HepG2 (cell line): ENCODE data around the gene CDKN3. TPM values are rescaled to one million over a fixed set of nuclear protein-coding genes. Genes with fewer than 3 reads are reported as not detected.

Source experiments
- BRD4 ChIP-seq: sonication (generic); formaldehyde crosslinking; IDR thresholded peaks from 2 replicates; pipeline ENCODE4 v1.4.0; 2020; ENCODE audit warnings: missing genetic modification reagents
- ELF3 ChIP-seq: IDR thresholded peaks from 2 replicates; pipeline ENCODE4 v1.6.1; 2016; ENCODE audit warnings: missing genetic modification reagents, missing compliant biosample characterization
- FOXK2 ChIP-seq: fragments of 450-650 bp; IDR thresholded peaks from 2 replicates; pipeline ENCODE4 v1.6.1; 2016
- FOXM1 ChIP-seq: sonication (generic); formaldehyde crosslinking; IDR thresholded peaks from 2 replicates; pipeline ENCODE4 v1.5.0; 2020; ENCODE audit warnings: missing genetic modification reagents
- MIER3 ChIP-seq: IDR thresholded peaks from 2 replicates; pipeline ENCODE4 v1.6.1; 2016; ENCODE audit warnings: missing compliant biosample characterization, borderline replicate concordance
- MTF1 ChIP-seq: sonication (generic); formaldehyde crosslinking; IDR thresholded peaks from 2 replicates; pipeline ENCODE4 v1.5.0; 2020; ENCODE audit warnings: missing genetic modification reagents
- TAF15 ChIP-seq: fragments of 200-400 bp; formaldehyde crosslinking; IDR thresholded peaks from one replicate; pipeline ENCODE4 v1.6.1; 2018; ENCODE audit warnings: mild to moderate bottlenecking, low read depth, low read length; ENCODE audit not compliant: poor library complexity, severe bottlenecking
- ZBTB3 ChIP-seq: sonication (generic); formaldehyde crosslinking; IDR thresholded peaks from 2 replicates; pipeline ENCODE4 v1.4.0; 2020; ENCODE audit warnings: low read depth, mild to moderate bottlenecking, moderate library complexity, missing genetic modification reagents, borderline replicate concordance
- ZBTB42 ChIP-seq: sonication (generic); formaldehyde crosslinking; IDR thresholded peaks from 2 replicates; pipeline ENCODE4 v1.5.0; 2020; ENCODE audit warnings: mild to moderate bottlenecking, missing genetic modification reagents
- ZNF670 ChIP-seq: sonication (generic); formaldehyde crosslinking; IDR thresholded peaks from 2 replicates; pipeline ENCODE4 v1.8.0; 2022; ENCODE audit warnings: mild to moderate bottlenecking, missing genetic modification reagents, borderline replicate concordance
- ZNF746 ChIP-seq: sonication (generic); formaldehyde crosslinking; IDR thresholded peaks from 2 replicates; pipeline ENCODE4 v1.8.0; 2022; ENCODE audit warnings: mild to moderate bottlenecking, missing genetic modification reagents
- ZNF816 ChIP-seq: sonication (generic); formaldehyde crosslinking; IDR thresholded peaks from 2 replicates; pipeline ENCODE4 v1.8.0; 2022; ENCODE audit warnings: missing genetic modification reagents, mild to moderate bottlenecking, borderline replicate concordance
- ZNF850 ChIP-seq: sonication (generic); formaldehyde crosslinking; conservative IDR thresholded peaks from 2 replicates; pipeline ENCODE4 v1.9.0; 2021; ENCODE audit warnings: mild to moderate bottlenecking, missing genetic modification reagents
- polyA plus RNA-seq, 8 experiments: library from polyadenylated mRNA; depleted of rRNA in 3 of 8; stranded (reverse) in 7 of 8; unstranded in 1 of 8; fragments of >200 nt; fragmentation: Illumina TruSeq in 4 of 8; extraction: Trizol in 4 of 8; gene quantifications; 2 replicates each; pipeline versions ENCODE4 v1.2.1 to v1.2.3, GENCODE V29; 2011 to 2016; ENCODE audit warnings: low read depth in 4 of 8, missing spikeins in 1 of 8, mixed read lengths in 1 of 8; ENCODE audit not compliant: insufficient read depth in 1 of 8
- total RNA-seq, 5 experiments: library from RNA; depleted of rRNA; stranded (reverse); fragments of >200 nt; fragmentation: Illumina TruSeq; extraction: Trizol; gene quantifications; 2 replicates each; pipeline ENCODE4 v1.2.3, GENCODE V29; 2016; ENCODE audit warnings: low read depth in 1 of 5
- TF ChIP-seq, protein P1 (sequence below): sonication (generic); formaldehyde crosslinking; IDR thresholded peaks from 2 replicates; pipeline ENCODE4 v1.9.0; 2021; ENCODE audit warnings: missing genetic modification reagents, borderline replicate concordance
- TF ChIP-seq, protein P2 (sequence below): IDR thresholded peaks from 2 replicates; pipeline ENCODE4 v1.6.1; 2016; ENCODE audit warnings: low read depth, control low read depth
- TF ChIP-seq, protein P3 (sequence below): sonication (generic); formaldehyde crosslinking; conservative IDR thresholded peaks from 2 replicates; pipeline ENCODE4 v1.4.0; 2020; ENCODE audit warnings: missing genetic modification reagents
- TF ChIP-seq, protein P4 (sequence below): sonication (generic); formaldehyde crosslinking; IDR thresholded peaks from 2 replicates; pipeline ENCODE4 v1.4.0; 2020; ENCODE audit warnings: low read depth, mild to moderate bottlenecking, missing genetic modification reagents
- TF ChIP-seq, protein P5 (sequence below): sonication (generic); formaldehyde crosslinking; IDR thresholded peaks from 2 replicates; pipeline ENCODE4 v1.4.0; 2020; ENCODE audit warnings: missing genetic modification reagents, mild to moderate bottlenecking, borderline replicate concordance
- TF ChIP-seq, protein P6 (sequence below), 2 experiments: sonication (generic) in 1 of 2; formaldehyde crosslinking in 1 of 2; IDR thresholded peaks; 2 replicates each; pipeline versions ENCODE4 v1.5.1 to v1.6.1; 2011 to 2020; ENCODE audit warnings: borderline replicate concordance in 1 of 2, low read depth in 1 of 2, low read length in 1 of 2, mild to moderate bottlenecking in 1 of 2, missing genetic modification reagents in 1 of 2, moderate library complexity in 1 of 2

The CDKN3 gene
- total and polyA plus RNA-seq, 2 of the 13 experiments (the other 11 are each of a cell fraction or from before 2014, with no cell fraction given): 63.0 to 88.9 TPM

DNA sequence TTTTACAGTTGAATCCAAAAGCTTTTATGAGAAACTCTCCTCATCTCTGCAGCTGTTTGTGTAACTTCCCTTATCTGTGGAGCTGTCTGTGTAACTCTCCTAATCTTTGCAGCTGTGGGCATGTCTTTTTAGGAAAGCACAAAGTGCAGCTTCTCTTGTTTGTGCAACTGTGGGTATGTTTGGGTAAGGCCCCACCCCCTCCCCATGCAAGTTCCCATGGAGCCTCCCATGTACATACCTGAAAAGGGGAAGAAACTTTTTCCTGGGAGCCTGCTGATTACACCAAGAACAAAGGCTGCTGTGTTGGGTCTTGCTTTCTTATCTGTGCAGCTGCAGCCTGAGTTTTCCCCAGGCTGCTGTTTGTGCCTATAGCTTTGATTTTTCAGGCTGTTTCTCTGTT lies 42.7 kb upstream of the CDKN3 start (continued):
- no peak for TF ChIP-seq MTF1 (CRISPR knock-in tag)
- no peak for TF ChIP-seq ZNF850 (CRISPR knock-in tag)
- TF ChIP-seq ZBTB42 (CRISPR knock-in tag): peak; percentile 96
- no peak for TF ChIP-seq FOXM1 (CRISPR knock-in tag)
- TF ChIP-seq, protein P1, sequence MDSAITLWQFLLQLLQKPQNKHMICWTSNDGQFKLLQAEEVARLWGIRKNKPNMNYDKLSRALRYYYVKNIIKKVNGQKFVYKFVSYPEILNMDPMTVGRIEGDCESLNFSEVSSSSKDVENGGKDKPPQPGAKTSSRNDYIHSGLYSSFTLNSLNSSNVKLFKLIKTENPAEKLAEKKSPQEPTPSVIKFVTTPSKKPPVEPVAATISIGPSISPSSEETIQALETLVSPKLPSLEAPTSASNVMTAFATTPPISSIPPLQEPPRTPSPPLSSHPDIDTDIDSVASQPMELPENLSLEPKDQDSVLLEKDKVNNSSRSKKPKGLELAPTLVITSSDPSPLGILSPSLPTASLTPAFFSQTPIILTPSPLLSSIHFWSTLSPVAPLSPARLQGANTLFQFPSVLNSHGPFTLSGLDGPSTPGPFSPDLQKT (CRISPR knock-in tag): no peak
- TF ChIP-seq, protein P2, sequence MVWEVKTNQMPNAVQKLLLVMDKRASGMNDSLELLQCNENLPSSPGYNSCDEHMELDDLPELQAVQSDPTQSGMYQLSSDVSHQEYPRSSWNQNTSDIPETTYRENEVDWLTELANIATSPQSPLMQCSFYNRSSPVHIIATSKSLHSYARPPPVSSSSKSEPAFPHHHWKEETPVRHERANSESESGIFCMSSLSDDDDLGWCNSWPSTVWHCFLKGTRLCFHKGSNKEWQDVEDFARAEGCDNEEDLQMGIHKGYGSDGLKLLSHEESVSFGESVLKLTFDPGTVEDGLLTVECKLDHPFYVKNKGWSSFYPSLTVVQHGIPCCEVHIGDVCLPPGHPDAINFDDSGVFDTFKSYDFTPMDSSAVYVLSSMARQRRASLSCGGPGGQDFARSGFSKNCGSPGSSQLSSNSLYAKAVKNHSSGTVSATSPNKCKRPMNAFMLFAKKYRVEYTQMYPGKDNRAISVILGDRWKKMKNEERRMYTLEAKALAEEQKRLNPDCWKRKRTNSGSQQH (CRISPR knock-in tag): no peak
- TF ChIP-seq ZNF746 (CRISPR knock-in tag): peak; percentile 79; the same call in 1 of the 2 replicates
- TF ChIP-seq, protein P3, sequence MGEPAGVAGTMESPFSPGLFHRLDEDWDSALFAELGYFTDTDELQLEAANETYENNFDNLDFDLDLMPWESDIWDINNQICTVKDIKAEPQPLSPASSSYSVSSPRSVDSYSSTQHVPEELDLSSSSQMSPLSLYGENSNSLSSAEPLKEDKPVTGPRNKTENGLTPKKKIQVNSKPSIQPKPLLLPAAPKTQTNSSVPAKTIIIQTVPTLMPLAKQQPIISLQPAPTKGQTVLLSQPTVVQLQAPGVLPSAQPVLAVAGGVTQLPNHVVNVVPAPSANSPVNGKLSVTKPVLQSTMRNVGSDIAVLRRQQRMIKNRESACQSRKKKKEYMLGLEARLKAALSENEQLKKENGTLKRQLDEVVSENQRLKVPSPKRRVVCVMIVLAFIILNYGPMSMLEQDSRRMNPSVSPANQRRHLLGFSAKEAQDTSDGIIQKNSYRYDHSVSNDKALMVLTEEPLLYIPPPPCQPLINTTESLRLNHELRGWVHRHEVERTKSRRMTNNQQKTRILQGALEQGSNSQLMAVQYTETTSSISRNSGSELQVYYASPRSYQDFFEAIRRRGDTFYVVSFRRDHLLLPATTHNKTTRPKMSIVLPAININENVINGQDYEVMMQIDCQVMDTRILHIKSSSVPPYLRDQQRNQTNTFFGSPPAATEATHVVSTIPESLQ (CRISPR knock-in tag): no peak
- peak; percentile 80; the same call in 1 of the 2 replicates for TF ChIP-seq MIER3 (CRISPR knock-in tag)
- TF ChIP-seq ELF3 (CRISPR knock-in tag): peak; percentile 91
- no peak for TF ChIP-seq BRD4 (CRISPR knock-in tag)
- TF ChIP-seq, protein P4, sequence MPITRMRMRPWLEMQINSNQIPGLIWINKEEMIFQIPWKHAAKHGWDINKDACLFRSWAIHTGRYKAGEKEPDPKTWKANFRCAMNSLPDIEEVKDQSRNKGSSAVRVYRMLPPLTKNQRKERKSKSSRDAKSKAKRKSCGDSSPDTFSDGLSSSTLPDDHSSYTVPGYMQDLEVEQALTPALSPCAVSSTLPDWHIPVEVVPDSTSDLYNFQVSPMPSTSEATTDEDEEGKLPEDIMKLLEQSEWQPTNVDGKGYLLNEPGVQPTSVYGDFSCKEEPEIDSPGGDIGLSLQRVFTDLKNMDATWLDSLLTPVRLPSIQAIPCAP: no peak
- no peak for TF ChIP-seq TAF15
- peak; percentile 96 for TF ChIP-seq ZBTB3
- TF ChIP-seq, protein P5, sequence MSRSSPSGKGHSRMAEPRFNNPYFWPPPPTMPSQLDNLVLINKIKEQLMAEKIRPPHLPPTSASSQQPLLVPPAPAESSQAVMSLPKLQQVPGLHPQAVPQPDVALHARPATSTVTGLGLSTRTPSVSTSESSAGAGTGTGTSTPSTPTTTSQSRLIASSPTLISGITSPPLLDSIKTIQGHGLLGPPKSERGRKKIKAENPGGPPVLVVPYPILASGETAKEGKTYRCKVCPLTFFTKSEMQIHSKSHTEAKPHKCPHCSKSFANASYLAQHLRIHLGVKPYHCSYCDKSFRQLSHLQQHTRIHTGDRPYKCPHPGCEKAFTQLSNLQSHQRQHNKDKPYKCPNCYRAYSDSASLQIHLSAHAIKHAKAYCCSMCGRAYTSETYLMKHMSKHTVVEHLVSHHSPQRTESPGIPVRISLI: peak; percentile 76; the same call in 1 of the 2 replicates
- no peak for TF ChIP-seq ZNF670 (CRISPR knock-in tag)
- no peak for TF ChIP-seq ZNF816 (CRISPR knock-in tag)
- peak; percentile 76 for TF ChIP-seq FOXK2
- TF ChIP-seq, protein P6, sequence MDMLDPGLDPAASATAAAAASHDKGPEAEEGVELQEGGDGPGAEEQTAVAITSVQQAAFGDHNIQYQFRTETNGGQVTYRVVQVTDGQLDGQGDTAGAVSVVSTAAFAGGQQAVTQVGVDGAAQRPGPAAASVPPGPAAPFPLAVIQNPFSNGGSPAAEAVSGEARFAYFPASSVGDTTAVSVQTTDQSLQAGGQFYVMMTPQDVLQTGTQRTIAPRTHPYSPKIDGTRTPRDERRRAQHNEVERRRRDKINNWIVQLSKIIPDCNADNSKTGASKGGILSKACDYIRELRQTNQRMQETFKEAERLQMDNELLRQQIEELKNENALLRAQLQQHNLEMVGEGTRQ (IDR thresholded peaks at IDR 0.05; ENCODE audit: low read depth, low read length): no peak
- TF ChIP-seq, protein P6 (CRISPR knock-in tag; IDR thresholded peaks at IDR 0.05; ENCODE audit: borderline replicate concordance): 0 out of 2 replicates have a peak, but pooled peaks have one; percentile 34
